H9 (cell line): ENCODE data around the gene TBCK. TPM values are rescaled to one million over a fixed set of nuclear protein-coding genes. Genes with fewer than 3 reads are reported as not detected.

Source experiments
- DNase-seq: peaks from one replicate; pipeline ENCODE4 v3.0.0-alpha.2; 2017
- H2AFZ ChIP-seq: one replicate; pipeline ENCODE4 v1.6.1; 2013; ENCODE audit warnings: mild to moderate bottlenecking, low read length, control low read depth, moderate library complexity
- H2AK5ac ChIP-seq: 2 replicates; pipeline ENCODE4 v1.6.1; 2013; ENCODE audit warnings: low read length, control low read depth, mixed read lengths; ENCODE audit not compliant: insufficient read length
- H2BK120ac ChIP-seq: one replicate; pipeline ENCODE4 v1.6.1; 2013; ENCODE audit warnings: low read depth, mild to moderate bottlenecking, low read length, control low read depth, inconsistent platforms; ENCODE audit not compliant: poor library complexity, severe bottlenecking
- H2BK12ac ChIP-seq: 2 replicates; pipeline ENCODE4 v1.6.1; 2013; ENCODE audit warnings: low read length, control low read depth, mixed read lengths, low read depth; ENCODE audit not compliant: insufficient read length
- H2BK15ac ChIP-seq: 2 replicates; pipeline ENCODE4 v1.6.1; 2013; ENCODE audit warnings: low read depth, low read length, control low read depth
- H2BK20ac ChIP-seq: one replicate; pipeline ENCODE4 v1.6.1; 2013; ENCODE audit warnings: low read depth, mild to moderate bottlenecking, low read length, control low read depth, inconsistent platforms; ENCODE audit not compliant: poor library complexity, severe bottlenecking
- H2BK5ac ChIP-seq: 2 replicates; pipeline ENCODE4 v1.6.1; 2013; ENCODE audit warnings: low read length, control low read depth, mixed read lengths; ENCODE audit not compliant: insufficient read length
- H3K14ac ChIP-seq: 2 replicates; pipeline ENCODE4 v1.6.1; 2013; ENCODE audit warnings: low read length, control low read depth; ENCODE audit not compliant: insufficient read depth
- H3K18ac ChIP-seq: 2 replicates; pipeline ENCODE4 v1.6.1; 2013; ENCODE audit warnings: low read depth, mild to moderate bottlenecking, mixed read lengths, low read length, control low read depth; ENCODE audit not compliant: insufficient read length
- H3K23ac ChIP-seq: 2 replicates; pipeline ENCODE4 v1.6.1; 2013; ENCODE audit warnings: low read length, control low read depth, mixed read lengths, low read depth; ENCODE audit not compliant: insufficient read length
- H3K23me2 ChIP-seq: 2 replicates; pipeline ENCODE4 v1.6.1; 2013; ENCODE audit warnings: low read depth, mild to moderate bottlenecking, mixed read lengths, low read length, control low read depth; ENCODE audit not compliant: insufficient read length, poor library complexity, severe bottlenecking
- H3K27ac ChIP-seq: 2 replicates; pipeline ENCODE4 v1.5.1; 2013; ENCODE audit warnings: low read length, control low read depth, mixed read lengths, low read depth; ENCODE audit not compliant: insufficient read length
- H3K27me3 ChIP-seq: 2 replicates; pipeline ENCODE4 v1.6.1; 2013; ENCODE audit warnings: low read length, control low read depth, inconsistent platforms; ENCODE audit not compliant: insufficient read depth
- H3K4ac ChIP-seq: 2 replicates; pipeline ENCODE4 v1.6.1; 2013; ENCODE audit warnings: low read depth, mild to moderate bottlenecking, control low read depth, inconsistent platforms, low read length, moderate library complexity
- H3K4me1 ChIP-seq: 2 replicates; pipeline ENCODE4 v1.6.1; 2013; ENCODE audit warnings: low read length, control low read depth, inconsistent platforms; ENCODE audit not compliant: insufficient read depth
- H3K4me2 ChIP-seq: 2 replicates; pipeline ENCODE4 v1.6.1; 2013; ENCODE audit warnings: low read length, control low read depth, mixed read lengths; ENCODE audit not compliant: insufficient read length, insufficient read depth
- H3K56ac ChIP-seq: 2 replicates; pipeline ENCODE4 v1.6.1; 2013; ENCODE audit warnings: low read depth, mild to moderate bottlenecking, mixed read lengths, low read length, control low read depth; ENCODE audit not compliant: insufficient read length
- H3K79me1 ChIP-seq: 2 replicates; pipeline ENCODE4 v1.6.1; 2013; ENCODE audit warnings: low read depth, mild to moderate bottlenecking, moderate library complexity, low read length, control low read depth, inconsistent platforms; ENCODE audit not compliant: insufficient read depth, poor library complexity, severe bottlenecking
- H3K79me2 ChIP-seq: 2 replicates; pipeline ENCODE4 v1.6.1; 2013; ENCODE audit warnings: low read length, control low read depth, inconsistent platforms; ENCODE audit not compliant: insufficient read depth
- H3K9ac ChIP-seq: 2 replicates; pipeline ENCODE4 v1.6.1; 2013; ENCODE audit warnings: low read length, control low read depth, mixed read lengths; ENCODE audit not compliant: insufficient read length; ENCODE audit errors: extremely low read depth
- H3K9me3 ChIP-seq: one replicate; pipeline ENCODE4 v1.6.1; 2013; ENCODE audit warnings: low read depth, low read length, inconsistent platforms; ENCODE audit not compliant: control insufficient read depth
- H3T11ph ChIP-seq: one replicate; pipeline ENCODE4 v1.6.1; 2013; ENCODE audit warnings: mild to moderate bottlenecking, low read length, control low read depth, inconsistent platforms
- H4K20me1 ChIP-seq: one replicate; pipeline ENCODE4 v1.6.1; 2013; ENCODE audit not compliant: control insufficient read depth, insufficient read length, insufficient read depth
- H4K5ac ChIP-seq: 2 replicates; pipeline ENCODE4 v1.6.1; 2013; ENCODE audit warnings: low read depth, mild to moderate bottlenecking, mixed read lengths, low read length, control low read depth; ENCODE audit not compliant: insufficient read length
- H4K8ac ChIP-seq: replicated peaks from 2 replicates; pipeline ENCODE4 v1.6.1; 2013; ENCODE audit warnings: low read length, control low read depth, mixed read lengths, low read depth; ENCODE audit not compliant: insufficient read length
- H4K91ac ChIP-seq: 2 replicates; pipeline ENCODE4 v1.6.1; 2013; ENCODE audit warnings: low read depth, mild to moderate bottlenecking, moderate library complexity, mixed read lengths, low read length, control low read depth; ENCODE audit not compliant: insufficient read length
- H3K27ac Mint-ChIP-seq, 3 experiments: 2 replicates in 2 of 3; 3 replicates in 1 of 3; pipeline ENCODE4 v1.8.0; 2020 to 2021; ENCODE audit warnings: mixed read lengths in 3 of 3, mild to moderate bottlenecking in 1 of 3, moderate library complexity in 1 of 3
- H3K27me3 Mint-ChIP-seq: 2 replicates; pipeline ENCODE4 v1.8.0; 2021; ENCODE audit warnings: low read depth, mild to moderate bottlenecking, moderate library complexity, mixed read lengths
- H3K36me3 Mint-ChIP-seq, 3 experiments: 2 replicates in 2 of 3; 3 replicates in 1 of 3; pipeline ENCODE4 v1.8.0; 2020 to 2021; ENCODE audit warnings: low read depth in 3 of 3, mixed read lengths in 3 of 3; ENCODE audit not compliant: insufficient read depth in 1 of 3
- H3K4me1 Mint-ChIP-seq, 2 experiments: 2 replicates each; pipeline ENCODE4 v1.8.0; 2020; ENCODE audit warnings: mixed read lengths in 2 of 2
- H3K4me3 Mint-ChIP-seq, 2 experiments: 2 replicates in 1 of 2; 3 replicates in 1 of 2; pipeline ENCODE4 v1.8.0; 2020 to 2021; ENCODE audit warnings: mild to moderate bottlenecking in 2 of 2, mixed read lengths in 2 of 2, moderate library complexity in 1 of 2
- H3K9me3 Mint-ChIP-seq, 2 experiments: 2 replicates in 1 of 2; 3 replicates in 1 of 2; pipeline ENCODE4 v1.8.0; 2020; ENCODE audit warnings: mild to moderate bottlenecking in 2 of 2, mixed read lengths in 2 of 2, moderate library complexity in 1 of 2
- total RNA-seq: library from RNA; stranded (reverse); gene quantifications from 2 replicates; pipeline ENCODE4 v1.2.1, GENCODE V29; 2021
- TF ChIP-seq, protein P1 (sequence below): fragments of 200-600 bp; sonication (generic); conservative IDR thresholded peaks from 3 replicates; pipeline ENCODE4 v1.8.0; 2021; ENCODE audit warnings: antibody characterized with exemption, mild to moderate bottlenecking

TBCK gene
- total RNA-seq, 1 experiment from 2014 or later = 22.1 TPM

DNA sequence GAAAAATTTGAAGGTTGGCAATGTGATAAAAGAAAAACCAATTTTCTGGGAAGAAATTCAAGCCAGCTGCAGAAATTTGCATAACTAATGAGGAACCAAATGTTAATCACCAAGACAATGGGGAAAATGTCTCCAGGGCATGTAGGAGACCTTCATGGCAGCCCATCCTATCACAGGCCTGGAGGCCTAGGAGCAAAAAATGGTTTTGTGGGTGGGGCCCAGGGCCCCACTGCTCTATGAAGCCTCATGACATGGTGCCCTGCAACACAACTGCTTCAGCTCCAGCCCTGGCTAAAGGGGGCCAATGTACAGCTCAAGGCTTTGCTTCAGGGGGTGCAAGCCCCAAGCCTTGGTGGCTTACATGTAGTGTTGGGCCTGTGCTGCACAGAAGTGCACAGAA is 184.0 kb downstream of the TBCK start:
- Mint-ChIP-seq H3K4me3 (no peak overlapping the region), H3K36me3 (peaks cover 20 to 26% (median 21%) of the 10 kb centered on the region in 3 experiments), H3K4me1 (no peaks in the 10 kb centered on the region), H3K27me3 (no peaks in the 10 kb centered on the region), H3K27ac (no peak overlapping the region), H3K9me3 (peaks cover 10 to 21% of the 10 kb centered on the region in 2 experiments)
- no peak overlapping the region for H2BK120ac ChIP-seq
- H3K18ac ChIP-seq = no peak overlapping the region
- H3K56ac ChIP-seq = no peak overlapping the region
- H2AFZ ChIP-seq = no peak overlapping the region
- no peak overlapping the region for H3K4me2 ChIP-seq
- H3K14ac ChIP-seq = no peak overlapping the region
- H4K91ac ChIP-seq = no peak overlapping the region
- H3K4ac ChIP-seq = no peak overlapping the region
- H2BK5ac ChIP-seq = no peak overlapping the region
- TF ChIP-seq, protein P1, sequence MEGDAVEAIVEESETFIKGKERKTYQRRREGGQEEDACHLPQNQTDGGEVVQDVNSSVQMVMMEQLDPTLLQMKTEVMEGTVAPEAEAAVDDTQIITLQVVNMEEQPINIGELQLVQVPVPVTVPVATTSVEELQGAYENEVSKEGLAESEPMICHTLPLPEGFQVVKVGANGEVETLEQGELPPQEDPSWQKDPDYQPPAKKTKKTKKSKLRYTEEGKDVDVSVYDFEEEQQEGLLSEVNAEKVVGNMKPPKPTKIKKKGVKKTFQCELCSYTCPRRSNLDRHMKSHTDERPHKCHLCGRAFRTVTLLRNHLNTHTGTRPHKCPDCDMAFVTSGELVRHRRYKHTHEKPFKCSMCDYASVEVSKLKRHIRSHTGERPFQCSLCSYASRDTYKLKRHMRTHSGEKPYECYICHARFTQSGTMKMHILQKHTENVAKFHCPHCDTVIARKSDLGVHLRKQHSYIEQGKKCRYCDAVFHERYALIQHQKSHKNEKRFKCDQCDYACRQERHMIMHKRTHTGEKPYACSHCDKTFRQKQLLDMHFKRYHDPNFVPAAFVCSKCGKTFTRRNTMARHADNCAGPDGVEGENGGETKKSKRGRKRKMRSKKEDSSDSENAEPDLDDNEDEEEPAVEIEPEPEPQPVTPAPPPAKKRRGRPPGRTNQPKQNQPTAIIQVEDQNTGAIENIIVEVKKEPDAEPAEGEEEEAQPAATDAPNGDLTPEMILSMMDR = no peak
- H3K9me3 ChIP-seq = no peaks in the 10 kb centered on the region
- no peak overlapping the region for H4K8ac ChIP-seq
- no peaks in the 10 kb centered on the region for H3K27me3 ChIP-seq
- no peak overlapping the region for H3K9ac ChIP-seq
- H4K5ac ChIP-seq = no peak overlapping the region
- no peak overlapping the region for H2BK15ac ChIP-seq
- H3K23ac ChIP-seq = no peak overlapping the region
- no peak overlapping the region for H3T11ph ChIP-seq
- no peaks in the 10 kb centered on the region for H3K4me1 ChIP-seq
- H4K20me1 ChIP-seq = no peaks in the 10 kb centered on the region
- no peaks in the 10 kb centered on the region for H3K23me2 ChIP-seq
- H2BK12ac ChIP-seq = no peak overlapping the region
- no peak overlapping the region for H2BK20ac ChIP-seq
- H3K79me1 ChIP-seq = no peaks in the 10 kb centered on the region
- H3K79me2 ChIP-seq = no peaks in the 10 kb centered on the region
- no peak overlapping the region for H2AK5ac ChIP-seq
- DNase-seq = no peak
- H3K27ac ChIP-seq = no peak overlapping the region
